SH-SY5Y (cell line): Measurements from ENCODE around the gene OPA3.

Experiments used
- GATA2 ChIP-seq: IDR thresholded peaks from 2 replicates; pipeline ENCODE4 v1.6.1; 2011; ENCODE audit warnings: mild to moderate bottlenecking, low read depth, low read length
- GATA3 ChIP-seq: IDR thresholded peaks from 2 replicates; pipeline ENCODE4 v1.6.1; 2011; ENCODE audit warnings: low read depth, mild to moderate bottlenecking, low read length, moderate library complexity

The OPA3 gene

DNA sequence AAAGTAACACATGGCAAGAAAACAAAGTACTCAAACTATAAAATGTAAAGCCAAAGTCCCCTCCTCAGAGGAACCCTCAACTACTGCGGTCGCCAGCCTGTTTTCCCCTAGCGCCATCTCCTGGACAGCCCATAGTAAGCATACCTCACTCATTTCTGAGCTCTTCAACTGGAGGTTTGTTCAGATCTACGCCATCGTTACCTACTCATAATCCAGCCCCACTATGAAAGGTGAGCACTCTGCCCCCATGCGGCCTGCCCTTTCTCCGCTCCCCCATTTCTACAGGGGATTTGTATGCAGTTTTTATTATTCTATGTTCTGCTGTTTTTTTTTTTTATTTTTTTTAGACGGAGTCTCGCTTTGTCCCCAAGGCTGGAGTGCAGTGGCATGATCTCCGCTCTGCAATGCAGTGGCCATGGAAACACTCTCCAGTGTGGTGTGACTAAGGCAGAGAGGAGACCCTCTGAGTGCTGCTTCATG lies 26.2 kb downstream of the OPA3 start:
- TF ChIP-seq GATA3 (no peak), GATA2 (no peak)

DNA sequence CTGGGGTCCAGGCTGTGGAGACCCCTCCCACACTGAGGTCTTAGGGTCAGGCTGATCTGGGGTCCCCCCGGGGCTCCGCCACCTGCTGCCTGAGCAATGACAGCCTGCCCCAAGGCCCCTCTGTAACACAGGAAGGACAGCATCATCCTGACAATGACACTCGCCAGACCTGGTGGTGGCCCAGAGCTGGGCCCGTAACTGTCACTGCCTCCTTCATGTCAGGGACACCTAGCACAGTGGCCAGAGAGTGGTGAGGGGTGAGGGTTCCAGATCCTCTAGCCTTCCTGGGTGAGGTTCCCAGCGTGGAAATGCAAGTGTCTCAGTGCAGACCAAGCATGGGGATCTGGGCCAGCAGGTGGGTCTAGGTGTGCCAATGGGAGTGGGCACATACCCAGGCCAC lies 27.8 kb downstream of the OPA3 start:
- TF ChIP-seq GATA3 (no peak), GATA2 (no peak)

GRCh38 chr19:45554481-45554880 lies 30.1 kb downstream of the OPA3 start:
- no peak for TF ChIP-seq GATA3
- TF ChIP-seq GATA2 = no peak

DNA sequence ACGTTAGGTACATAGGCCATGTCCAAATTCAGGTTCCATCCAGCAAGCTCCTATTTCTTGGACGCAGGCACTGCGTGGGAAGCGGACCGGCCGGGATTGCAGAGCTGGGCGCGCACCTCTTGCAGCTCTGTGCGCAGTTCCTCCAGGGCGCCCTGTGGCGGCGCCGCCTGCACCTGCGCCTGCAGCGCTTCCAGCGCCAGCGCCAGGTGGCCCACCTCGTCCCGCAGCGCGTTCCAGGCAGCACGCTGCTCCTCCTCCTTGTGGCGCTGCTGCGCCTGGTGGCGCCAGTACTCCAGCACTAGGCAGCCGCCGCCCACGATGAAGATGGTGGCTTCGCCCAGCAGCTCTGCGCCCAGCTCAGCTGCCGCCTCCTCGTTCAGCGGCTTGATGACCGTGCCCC lies 31.1 kb downstream of the OPA3 start:
- TF ChIP-seq GATA3 (no peak), GATA2 (no peak)

DNA sequence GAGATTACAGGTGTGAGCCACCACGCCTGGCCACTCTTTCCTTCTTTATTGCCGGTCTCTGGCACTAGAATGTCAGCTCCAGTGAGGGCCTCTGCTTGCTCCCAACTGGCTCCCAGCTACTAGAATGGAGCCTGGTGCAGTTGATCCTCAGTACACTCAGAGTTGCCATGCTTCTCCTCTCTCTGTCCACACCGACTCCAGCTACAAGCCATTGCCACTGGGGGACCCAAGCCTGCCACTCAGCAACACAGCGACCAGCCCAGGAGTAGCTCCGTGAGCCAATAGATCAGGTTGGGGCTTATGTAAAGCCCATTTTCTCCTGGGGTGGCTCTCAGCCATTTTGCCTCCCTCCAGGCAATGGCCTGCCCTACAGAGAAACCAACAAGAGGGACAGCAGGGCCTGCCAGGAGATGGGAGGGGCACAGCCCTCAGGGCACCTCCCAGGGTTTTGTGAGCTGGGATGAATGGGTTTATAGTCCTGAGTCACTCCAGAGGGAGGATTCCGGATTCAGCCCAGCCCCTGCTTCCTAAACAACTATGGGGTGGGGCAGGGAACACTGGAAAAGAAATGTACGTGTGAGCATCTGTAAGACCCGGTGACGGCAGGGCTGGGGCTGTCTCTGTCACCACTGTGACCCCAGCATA lies 36.5 kb downstream of the OPA3 start:
- TF ChIP-seq GATA2 (no peak), GATA3 (no peak)

GRCh38 chr19:45547211-45547770 lies 37.3 kb downstream of the OPA3 start:
- TF ChIP-seq GATA3 = no peak
- no peak for TF ChIP-seq GATA2

- no peak for TF ChIP-seq GATA2
- TF ChIP-seq GATA3 = no peak
Measured at GRCh38 chr19:45542234-45542668, 42.4 kb downstream of the OPA3 start.

- TF ChIP-seq GATA2 = no peak
- TF ChIP-seq GATA3 = no peak
Measured at GRCh38 chr19:45539459-45539858, 45.1 kb downstream of the OPA3 start.

DNA sequence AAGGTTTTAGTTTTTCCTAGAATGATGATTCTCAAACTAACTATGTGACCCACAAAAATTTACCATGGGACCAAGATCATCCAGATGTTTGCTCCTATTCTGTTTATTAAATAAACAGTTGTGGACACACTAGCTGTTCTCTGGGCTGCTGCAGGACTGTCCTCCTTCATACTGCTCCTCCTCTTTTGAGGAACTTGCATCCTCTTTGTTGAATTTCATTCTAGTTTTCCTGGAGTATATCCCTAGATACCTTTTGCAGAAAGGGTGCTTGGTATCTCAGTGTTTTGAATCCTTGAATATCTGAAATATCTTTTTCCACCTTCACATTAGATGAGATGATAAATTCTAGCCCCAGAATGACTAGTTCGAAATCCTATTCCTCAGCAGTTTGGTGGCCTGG lies 53.3 kb downstream of the OPA3 start:
- TF ChIP-seq GATA3 (no peak), GATA2 (no peak)

DNA sequence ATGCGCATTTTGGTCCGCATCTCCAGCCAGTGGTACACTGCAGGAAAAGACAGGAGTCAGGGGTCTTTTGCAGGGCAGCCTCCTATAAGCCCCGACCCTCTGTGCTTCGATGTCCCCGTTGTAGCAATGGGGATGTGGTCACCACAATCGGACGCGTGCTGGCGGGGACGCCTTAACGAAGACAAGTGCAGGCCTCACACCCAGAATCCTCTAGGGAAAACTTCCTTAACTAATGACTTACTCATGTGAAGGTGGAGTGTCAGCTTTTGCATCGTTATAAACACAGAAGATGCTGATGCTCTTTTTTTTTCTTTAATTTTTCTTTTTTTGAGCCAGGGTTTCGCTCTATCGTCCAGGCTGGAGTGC lies 55.2 kb downstream of the OPA3 start:
- TF ChIP-seq GATA3 = no peak
- TF ChIP-seq GATA2 = no peak

DNA sequence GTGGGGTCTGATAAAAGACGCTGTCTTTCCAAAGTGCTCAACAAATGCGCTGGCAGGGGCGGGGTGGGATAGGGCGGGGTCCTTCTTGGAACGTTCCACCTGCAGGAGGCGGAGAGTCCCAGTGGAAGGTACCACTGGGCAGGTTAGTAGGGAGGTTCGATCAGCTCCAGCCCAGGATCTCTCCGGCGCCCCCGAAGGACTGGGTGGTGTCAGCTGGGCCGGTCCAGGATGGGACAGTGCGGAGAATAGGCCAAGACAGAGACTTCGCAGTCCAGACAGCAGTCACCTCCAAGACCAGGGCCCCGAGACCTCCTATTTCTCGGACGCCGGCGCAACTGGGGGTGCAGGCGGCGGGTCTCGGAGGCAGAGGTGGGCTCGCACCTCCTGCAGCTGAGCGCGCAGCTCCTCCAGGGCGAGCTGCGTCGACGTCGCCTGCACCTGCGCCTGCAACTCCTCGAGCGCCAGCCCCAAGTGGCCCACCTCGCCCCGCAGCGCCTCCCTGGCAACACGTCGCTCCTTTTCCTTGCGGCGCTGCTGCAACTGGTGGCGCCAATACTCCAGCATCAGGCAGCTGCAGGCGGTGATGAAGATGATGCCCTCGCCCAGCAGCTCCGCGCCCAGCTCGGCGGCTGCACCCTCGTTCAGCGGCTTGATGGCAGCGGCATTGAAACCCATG lies 55.7 kb downstream of the OPA3 start:
- no peak for TF ChIP-seq GATA2
- TF ChIP-seq GATA3 = no peak

- TF ChIP-seq GATA3 (no peak), GATA2 (no peak)
Measured at GRCh38 chr19:45528149-45528743, 56.4 kb downstream of the OPA3 start.

DNA sequence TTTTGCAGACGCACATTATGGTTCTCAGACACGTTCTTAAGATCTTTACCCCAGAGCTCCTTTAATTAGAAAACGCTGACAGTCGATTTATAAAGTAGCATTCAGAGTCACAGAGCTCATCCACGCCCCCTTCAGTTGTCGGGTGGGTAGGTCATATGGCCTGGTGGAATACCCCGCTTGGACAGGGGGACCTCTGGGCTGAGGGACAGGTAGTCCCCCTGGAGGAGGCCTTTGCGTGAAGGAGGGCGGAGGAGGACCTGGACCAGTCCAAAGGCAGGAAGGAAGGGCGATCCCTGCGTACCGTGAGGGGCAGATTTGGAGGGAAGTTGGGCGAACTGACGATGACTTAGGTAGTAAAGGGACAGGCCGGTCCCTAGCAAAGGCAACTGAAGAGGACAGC lies 56.9 kb downstream of the OPA3 start:
- TF ChIP-seq GATA3 = no peak
- TF ChIP-seq GATA2 = no peak

GRCh38 chr19:45526971-45527370 lies 57.6 kb downstream of the OPA3 start:
- TF ChIP-seq GATA2 (no peak), GATA3 (no peak)

DNA sequence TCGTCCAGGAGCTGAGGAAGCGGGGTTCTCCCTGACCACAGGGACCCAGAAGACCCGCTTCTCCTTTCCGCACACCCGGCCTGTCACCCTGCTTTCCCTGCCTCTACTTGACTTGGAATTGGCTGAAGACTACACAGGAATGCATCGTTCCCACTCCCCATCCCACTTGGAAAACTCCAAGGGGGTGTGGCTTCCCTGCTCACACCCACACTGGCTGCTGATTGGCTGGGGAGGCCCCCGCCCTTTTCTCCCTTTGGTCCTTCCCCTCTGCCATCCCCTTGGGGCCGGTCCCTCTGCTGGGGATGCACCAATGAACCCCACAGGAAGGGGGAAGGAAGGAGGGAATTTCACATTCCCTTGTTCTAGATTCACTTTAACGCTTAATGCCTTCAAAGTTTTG lies 58.5 kb downstream of the OPA3 start:
- TF ChIP-seq GATA2 = no peak
- no peak for TF ChIP-seq GATA3
